ENCODE results near the gene ODF2L.

The ODF2L gene

GRCh38 chr1:86434059-86434458 is 37.9 kb upstream of the ODF2L start:
- no peak for DNase-seq (ENCODE audit: low read depth)
- H3K4me3 ChIP-seq (ENCODE audit: control insufficient read depth, low read depth, low read length) = no peak overlapping the region
- no peak for TF ChIP-seq CTCF (IDR thresholded peaks at IDR 0.05; ENCODE audit: control insufficient read depth, insufficient read depth, low read depth, low read length, missing control alignments)

- no peak overlapping the region for H3K4me3 ChIP-seq (ENCODE audit: control insufficient read depth, low read depth, low read length)
- TF ChIP-seq CTCF (IDR thresholded peaks at IDR 0.05; ENCODE audit: control insufficient read depth, insufficient read depth, low read depth, low read length, missing control alignments) = no peak
- DNase-seq (ENCODE audit: low read depth) = no peak
These were observed 34.3 kb upstream of the ODF2L start for GRCh38 chr1:86430376-86430775.

- DNase-seq (ENCODE audit: low read depth) = peak; percentile 88
- H3K4me3 ChIP-seq (ENCODE audit: control insufficient read depth, low read depth, low read length) = no peak overlapping the region
- no peak for TF ChIP-seq CTCF (IDR thresholded peaks at IDR 0.05; ENCODE audit: control insufficient read depth, insufficient read depth, low read depth, low read length, missing control alignments)
These were observed 33.7 kb upstream of the ODF2L start for GRCh38 chr1:86429835-86430234.

- no peak for DNase-seq (ENCODE audit: low read depth)
- TF ChIP-seq CTCF (IDR thresholded peaks at IDR 0.05; ENCODE audit: control insufficient read depth, insufficient read depth, low read depth, low read length, missing control alignments) = no peak
- H3K4me3 ChIP-seq (ENCODE audit: control insufficient read depth, low read depth, low read length) = no peak overlapping the region
These were observed 33.1 kb upstream of the ODF2L start for GRCh38 chr1:86429122-86429725.

- no peak for TF ChIP-seq CTCF (IDR thresholded peaks at IDR 0.05; ENCODE audit: control insufficient read depth, insufficient read depth, low read depth, low read length, missing control alignments)
- no peak within 1 kb of the TSS for H3K4me3 ChIP-seq (ENCODE audit: control insufficient read depth, low read depth, low read length)
- DNase-seq (ENCODE audit: low read depth) = no peak
These were observed 27.8 kb upstream of the ODF2L start, which contains the start of gene CLCA2 for GRCh38 chr1:86423873-86424272. Gene CLCA2, plus strand, starts transcription at chr1:86424171. Its CDS starts 77 bp downstream, at chr1:86424248.

GRCh38 chr1:86423473-86423872 is 27.4 kb upstream of the ODF2L start:
- no peak for TF ChIP-seq CTCF (IDR thresholded peaks at IDR 0.05; ENCODE audit: control insufficient read depth, insufficient read depth, low read depth, low read length, missing control alignments)
- DNase-seq (ENCODE audit: low read depth) = no peak
- no peak overlapping the region for H3K4me3 ChIP-seq (ENCODE audit: control insufficient read depth, low read depth, low read length)
